ACC112 (cell line): ENCODE data around the gene KRTAP20-4.

Experiments
- H2AFZ ChIP-seq: fragments of 200-600 bp; sonication (generic); one replicate; pipeline ENCODE4 v1.6.0; 2017; ENCODE audit warnings: antibody characterized with exemption, low read length; ENCODE audit not compliant: unreplicated experiment
- H3K27ac ChIP-seq: fragments of 200-600 bp; sonication (generic); 2 replicates; pipeline ENCODE4 v1.5.1; 2014; ENCODE audit warnings: low read depth, mild to moderate bottlenecking, antibody characterized with exemption, low read length, moderate library complexity
- H3K27me3 ChIP-seq: fragments of 200-600 bp; sonication (generic); 2 replicates; pipeline ENCODE4 v1.6.1; 2014; ENCODE audit warnings: mild to moderate bottlenecking, antibody characterized with exemption, low read length, moderate library complexity, mixed read lengths; ENCODE audit not compliant: insufficient read depth
- H3K36me3 ChIP-seq: fragments of 200-600 bp; sonication (generic); 2 replicates; pipeline ENCODE4 v1.6.1; 2016; ENCODE audit warnings: mild to moderate bottlenecking, antibody characterized with exemption, low read length, moderate library complexity, mixed read lengths; ENCODE audit not compliant: insufficient read depth
- H3K4me1 ChIP-seq: fragments of 200-600 bp; sonication (generic); one replicate; pipeline ENCODE4 v1.6.1; 2016; ENCODE audit warnings: low read length, mixed read lengths; ENCODE audit not compliant: insufficient read depth, unreplicated experiment, control insufficient read depth
- H3K4me3 ChIP-seq: fragments of 200-600 bp; sonication (generic); 2 replicates; pipeline ENCODE4 v1.5.1; 2014; ENCODE audit warnings: mild to moderate bottlenecking, low read depth, low read length
- H3K79me2 ChIP-seq: fragments of 200-600 bp; sonication (generic); one replicate; pipeline ENCODE4 v1.6.0; 2016; ENCODE audit warnings: low read length; ENCODE audit not compliant: control insufficient read depth, unreplicated experiment, insufficient read depth

KRTAP20-4 gene

GRCh38 chr21:30646904-30647414 lies 26.5 kb downstream of the KRTAP20-4 start:
- Histone ChIP-seq H2AFZ (no peak overlapping the region), H3K79me2 (no peaks in the 10 kb centered on the region), H3K4me1 (no peaks in the 10 kb centered on the region), H3K36me3 (no peaks in the 10 kb centered on the region), H3K4me3 (no peak overlapping the region), H3K27me3 (no peaks in the 10 kb centered on the region), H3K27ac (no peak overlapping the region)

DNA sequence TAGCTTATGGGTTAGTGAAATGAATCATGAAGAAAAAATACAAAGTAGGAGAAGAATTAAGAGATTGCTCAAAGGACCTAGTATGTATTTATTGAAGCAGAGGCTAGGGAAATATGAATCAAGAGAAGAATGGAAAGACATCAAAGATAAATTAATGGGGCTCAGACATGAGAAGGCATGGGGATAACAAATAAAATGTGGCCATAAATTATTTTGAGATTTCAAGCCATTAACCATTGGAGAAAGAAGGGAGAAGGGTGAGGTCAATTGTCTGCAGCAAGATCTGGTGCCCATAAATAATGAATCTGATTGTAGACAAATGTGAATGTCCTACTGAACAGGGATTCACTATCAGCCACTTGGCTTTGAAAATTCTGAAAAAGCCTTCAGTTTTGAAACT lies 32.5 kb downstream of the KRTAP20-4 start:
- Histone ChIP-seq H3K79me2 (no peaks in the 10 kb centered on the region), H3K27me3 (no peaks in the 10 kb centered on the region), H3K4me3 (no peak overlapping the region), H3K27ac (no peak overlapping the region), H2AFZ (no peak overlapping the region), H3K4me1 (no peaks in the 10 kb centered on the region), H3K36me3 (no peaks in the 10 kb centered on the region)

DNA sequence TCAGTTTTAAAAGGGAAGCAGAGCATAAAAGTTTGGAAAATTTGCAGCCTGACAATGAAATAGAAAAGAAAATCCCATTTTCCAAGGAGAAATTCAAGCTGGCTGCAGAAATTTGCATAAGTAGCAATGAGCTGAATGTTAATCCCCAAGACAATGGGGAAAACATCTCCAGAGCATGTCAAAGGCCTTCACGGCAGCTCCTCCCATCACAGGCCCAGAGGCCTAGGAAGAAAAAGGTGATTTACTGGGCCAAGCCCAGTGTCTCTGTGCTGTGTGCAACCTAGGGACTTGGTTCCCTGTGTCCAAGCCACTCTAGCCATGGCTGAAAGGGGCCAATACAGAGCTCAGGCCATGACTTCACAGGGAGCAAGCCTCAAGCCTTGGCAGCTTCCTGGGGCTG lies 48.3 kb downstream of the KRTAP20-4 start:
- H2AFZ ChIP-seq = no peak overlapping the region
- H3K36me3 ChIP-seq = no peaks in the 10 kb centered on the region
- no peak overlapping the region for H3K4me3 ChIP-seq
- no peak overlapping the region for H3K27ac ChIP-seq
- no peaks in the 10 kb centered on the region for H3K27me3 ChIP-seq
- H3K79me2 ChIP-seq = no peaks in the 10 kb centered on the region
- H3K4me1 ChIP-seq = no peaks in the 10 kb centered on the region
